ENCODE results near the gene RCSD1.

The RCSD1 gene

DNA sequence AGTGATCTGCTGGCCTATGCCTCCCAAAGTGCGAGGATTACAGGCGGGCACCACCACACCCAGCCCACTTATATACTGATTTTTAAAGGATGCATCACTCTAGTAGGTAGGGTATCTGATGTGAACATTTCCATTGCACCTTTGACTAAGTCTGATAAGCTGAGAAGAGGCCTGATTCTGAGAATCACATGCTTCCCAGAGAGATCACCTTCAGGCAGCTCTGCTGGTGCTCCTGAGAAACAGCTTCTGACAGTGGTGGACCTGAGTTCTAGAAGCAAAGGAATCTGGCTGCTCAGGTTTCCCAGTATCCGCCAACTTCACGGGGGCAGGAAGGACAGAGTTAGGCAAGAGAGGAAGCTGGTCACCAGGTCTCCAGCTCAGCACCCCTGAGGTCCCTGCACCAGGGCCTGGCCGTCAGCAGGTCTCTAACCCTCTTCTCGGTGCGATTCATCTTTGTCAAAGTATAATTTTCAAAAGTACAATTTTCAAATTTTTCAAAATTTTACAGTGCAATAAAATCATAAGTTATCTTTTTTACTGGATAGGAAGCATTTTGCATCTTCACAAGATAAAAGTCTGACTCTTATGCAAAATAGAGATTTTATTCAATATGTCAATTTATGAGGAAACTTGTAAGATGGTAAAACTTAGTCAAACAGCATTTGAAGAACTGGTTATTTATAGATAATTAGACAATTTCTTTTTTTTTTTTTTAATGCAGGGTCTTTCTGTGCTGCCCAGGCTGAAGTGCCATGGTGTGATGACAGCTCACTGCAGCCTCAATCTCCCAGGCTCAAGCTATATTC lies 65.9 kb downstream of the RCSD1 start:
- no peak for DNase-seq

DNA sequence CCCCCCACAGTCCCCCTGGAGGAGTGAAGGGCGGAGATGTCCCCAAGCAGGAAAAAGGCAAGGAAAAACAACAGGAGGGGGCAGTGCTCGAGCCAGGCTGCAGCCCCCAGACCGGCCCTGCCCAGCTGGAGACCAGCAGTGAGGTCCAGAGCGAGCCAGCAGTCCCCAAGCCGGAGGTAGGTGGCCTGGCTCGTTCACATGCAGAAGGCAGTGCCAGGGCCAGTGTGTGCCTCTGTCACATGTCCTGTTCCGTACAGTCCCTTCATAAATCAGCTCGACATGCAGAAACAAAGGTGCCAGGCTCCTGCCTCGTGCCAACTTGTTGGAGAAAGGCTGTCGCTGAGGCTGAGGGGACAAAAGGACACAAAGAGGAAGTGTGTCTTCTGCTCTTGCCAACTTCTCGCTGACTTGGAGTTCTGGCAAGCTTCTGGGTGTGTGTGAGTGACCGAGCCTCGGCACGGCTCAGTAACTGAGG lies 67.7 kb downstream of the RCSD1 start:
- no peak for DNase-seq

DNA sequence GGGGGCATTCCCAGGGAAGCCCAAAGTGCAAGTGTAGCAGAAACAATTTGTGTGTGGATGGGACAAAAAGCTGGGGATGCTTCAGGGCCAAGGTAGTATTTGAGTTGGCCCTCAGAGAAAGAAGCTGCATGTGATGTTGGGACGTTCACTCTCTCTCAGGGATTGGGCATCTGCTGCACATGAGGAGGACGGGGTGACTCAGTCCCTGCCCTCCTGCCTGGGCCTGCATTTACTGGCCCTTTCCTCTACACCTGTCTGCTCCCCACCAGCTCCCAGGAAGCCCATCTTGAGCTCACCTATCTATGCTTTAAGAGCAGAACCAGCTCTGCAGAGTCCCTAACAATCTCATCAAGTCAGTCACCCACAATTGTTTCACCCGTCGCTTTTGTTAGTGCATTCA lies 68.3 kb downstream of the RCSD1 start:
- no peak for DNase-seq

DNA sequence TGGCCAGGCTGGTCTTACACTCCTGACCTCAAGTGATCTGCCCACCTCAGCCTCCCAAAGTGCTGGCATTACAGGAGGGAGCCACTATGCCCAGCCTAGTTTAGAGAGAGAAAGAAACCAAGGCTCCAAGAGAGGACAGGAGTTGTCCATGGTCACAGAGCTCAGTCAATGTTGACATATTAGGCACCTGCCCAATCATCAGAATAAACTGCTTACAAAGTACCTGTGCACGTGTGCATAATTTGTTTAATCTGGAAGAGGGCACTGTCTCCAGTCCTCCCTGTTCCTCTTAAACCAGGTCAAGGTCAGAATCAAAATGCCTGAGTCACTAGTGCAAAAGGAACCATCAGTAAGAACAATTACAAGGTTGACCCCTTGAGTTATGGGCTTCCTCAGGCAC lies 71.5 kb downstream of the RCSD1 start:
- no peak for DNase-seq

DNA sequence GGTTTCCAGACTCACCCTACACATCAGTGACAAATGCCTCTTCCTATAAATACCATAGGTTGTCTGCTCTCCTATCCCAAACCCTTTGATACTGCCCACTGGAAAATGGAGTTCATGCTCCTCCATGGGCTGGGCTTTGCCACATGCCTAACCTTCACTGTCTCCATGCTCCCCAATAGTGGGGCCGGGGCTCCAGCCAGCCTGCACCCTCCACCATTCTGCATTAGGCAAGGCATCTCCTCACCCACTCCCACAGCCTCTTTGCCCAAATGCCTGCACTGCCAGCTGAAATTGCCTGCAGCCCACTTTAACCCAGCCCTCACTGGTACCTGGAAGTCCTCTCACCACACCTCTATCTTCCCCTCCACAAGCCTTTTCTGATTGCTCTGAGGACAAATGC lies 73.5 kb downstream of the RCSD1 start:
- no peak for DNase-seq

DNA sequence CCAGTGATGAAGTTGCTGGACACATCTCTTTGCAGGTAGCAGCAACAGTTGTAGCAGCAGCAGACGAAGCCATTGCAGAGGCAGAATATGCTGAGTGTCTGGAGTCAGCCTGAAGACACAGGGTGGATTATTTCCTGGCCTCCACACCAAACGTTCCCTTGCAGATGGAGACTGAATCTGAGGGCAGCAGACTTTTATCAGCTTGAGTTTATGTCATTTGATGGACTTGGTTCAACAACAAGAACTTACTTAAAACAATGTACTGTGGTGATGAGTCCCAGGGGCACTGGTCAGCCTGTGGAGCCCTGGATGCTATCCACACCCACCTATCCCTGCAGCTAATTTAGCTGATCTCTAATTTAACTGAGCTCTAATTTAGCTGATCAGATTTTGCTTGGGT lies 74.7 kb downstream of the RCSD1 start:
- DNase-seq: no peak

DNA sequence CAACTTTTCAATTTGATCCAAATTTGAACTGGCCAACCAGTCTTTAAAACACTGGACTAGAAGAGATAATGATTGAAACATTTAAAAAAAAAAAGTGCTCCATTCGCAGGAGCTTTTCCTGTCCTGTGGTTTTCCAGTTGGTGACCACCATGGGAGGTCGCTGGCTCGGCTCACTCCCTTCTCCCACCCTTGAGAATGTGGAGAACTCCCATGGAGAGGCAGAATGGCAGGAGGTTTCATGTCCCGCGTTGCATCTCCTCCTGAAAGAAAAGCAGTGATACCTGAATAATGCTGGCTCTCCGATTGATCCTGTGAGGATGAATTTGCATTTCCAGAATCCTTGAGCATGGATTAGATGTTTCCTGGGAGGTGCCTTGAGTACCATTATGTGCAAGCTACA lies 75.2 kb downstream of the RCSD1 start:
- DNase-seq: no peak

DNA sequence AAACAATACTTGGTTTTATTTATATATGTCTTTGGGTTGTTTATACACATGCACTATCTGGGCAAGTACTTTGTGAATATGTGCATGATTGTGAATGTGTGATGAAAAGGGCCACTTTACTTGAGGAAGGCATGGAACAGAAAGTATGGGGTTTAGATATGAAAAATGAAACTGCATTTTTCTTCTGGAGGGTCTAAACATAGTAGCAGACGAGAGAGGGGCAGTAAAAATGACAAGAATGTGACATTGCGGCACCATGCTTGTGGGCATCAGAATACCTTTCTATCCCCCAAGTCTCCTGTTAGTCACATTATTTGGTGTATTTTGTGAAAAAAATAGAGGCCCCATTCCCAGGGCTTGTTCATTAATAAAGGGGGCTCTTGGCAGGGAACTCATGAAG lies 76.3 kb downstream of the RCSD1 start:
- DNase-seq: no peak

DNA sequence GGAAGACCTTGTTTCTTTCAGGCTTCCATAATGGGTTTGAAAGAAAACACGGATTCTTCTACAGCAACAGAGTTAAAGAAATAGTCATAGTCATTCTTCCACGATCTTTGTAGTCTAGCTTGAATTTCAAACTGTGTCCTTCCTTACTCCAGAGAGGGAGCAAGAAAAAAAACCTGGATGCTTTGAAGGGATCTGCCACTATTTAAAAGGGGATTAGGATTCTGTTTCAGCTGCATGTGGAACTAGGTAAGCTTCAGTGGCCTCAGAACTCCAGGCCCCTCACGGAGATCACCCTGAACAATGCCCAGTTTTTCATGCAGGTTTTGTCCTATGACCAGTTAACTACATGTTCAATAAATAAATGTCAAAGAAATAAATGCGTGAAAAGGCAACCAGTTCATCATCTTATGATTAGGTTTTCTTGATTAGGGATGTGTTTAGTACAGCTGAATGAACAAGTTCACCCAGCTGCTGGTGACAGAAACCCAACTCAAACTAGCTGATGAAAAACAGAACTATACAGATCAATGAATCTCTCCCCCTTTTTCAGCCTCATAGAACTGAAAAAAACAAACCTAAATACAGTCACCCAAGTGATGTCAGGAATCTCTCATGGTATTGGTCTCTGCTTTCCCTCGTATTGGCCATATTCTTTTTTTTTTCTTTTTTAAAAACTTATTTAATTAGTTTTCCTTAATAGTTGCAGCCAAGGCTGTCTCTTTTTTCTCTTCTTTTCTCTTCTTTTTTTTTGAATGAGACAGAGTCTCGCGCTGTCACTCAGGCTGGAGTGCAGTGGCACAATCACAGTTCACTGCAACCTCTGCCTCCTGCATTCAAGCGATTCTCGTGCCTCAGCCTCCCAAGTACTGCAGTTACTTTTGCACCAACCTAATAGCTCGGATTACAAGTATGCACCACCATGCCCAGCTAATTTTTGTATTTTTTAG lies 77.2 kb downstream of the RCSD1 start:
- DNase-seq: no peak

DNA sequence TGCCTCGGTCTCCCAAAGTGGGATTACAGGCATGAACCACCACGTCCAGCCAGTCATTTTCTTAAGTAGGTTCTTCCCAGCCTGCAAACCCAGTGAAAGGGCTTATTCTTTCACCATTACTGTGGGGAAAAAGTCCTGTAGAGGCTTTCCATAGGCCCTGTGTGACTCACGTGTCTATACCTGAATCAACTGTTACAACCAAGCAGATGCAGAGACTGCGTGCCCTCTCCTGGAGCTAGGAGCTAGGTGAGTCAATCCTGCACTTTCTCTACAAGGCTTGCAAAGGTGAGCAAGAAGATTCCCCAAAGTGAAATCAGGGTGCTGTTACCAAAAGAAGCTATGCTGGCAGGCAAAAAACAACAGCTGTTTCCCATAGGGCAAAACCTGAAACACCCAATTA lies 77.9 kb downstream of the RCSD1 start:
- no peak for DNase-seq

DNA sequence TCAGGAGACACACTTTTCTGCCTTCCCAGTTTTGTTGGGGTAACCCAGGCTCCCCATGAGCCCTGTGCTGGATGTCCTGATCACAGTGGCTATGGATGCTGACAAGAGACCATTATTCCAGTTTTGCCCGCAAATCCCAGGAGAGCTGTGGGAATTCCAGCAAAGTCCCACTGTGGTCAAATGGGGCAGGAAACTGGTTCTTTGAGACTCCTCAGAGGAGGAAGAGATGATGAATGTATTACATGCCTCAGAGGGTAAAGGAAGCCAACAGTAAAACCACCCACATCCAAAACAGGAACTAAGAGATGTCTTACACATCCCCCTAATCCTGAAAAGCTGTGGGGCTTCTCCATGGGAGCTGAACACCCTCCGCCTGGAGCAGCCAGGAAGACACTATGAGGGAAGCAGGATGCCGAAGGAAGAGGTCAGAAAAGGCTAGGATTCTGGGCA lies 78.9 kb downstream of the RCSD1 start:
- no peak for DNase-seq

DNA sequence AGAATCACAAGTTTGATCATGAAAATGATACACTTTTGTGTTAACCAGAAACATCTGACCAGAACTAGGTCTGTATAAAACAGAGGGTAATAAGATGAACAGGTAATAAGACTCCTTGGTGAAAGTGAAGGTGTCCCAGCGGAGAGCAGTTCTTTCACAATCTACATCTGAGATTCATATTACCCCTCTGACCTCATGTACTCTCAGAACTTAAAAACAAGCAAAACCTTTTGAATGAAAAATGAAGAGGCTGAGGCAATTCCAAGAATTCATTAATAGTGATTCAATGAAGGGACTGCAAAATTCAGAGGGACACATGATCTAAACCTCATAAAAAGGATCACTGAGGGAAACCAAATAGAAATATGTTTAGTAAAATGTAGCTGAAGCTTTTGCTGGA lies 80.8 kb downstream of the RCSD1 start:
- DNase-seq: no peak

DNA sequence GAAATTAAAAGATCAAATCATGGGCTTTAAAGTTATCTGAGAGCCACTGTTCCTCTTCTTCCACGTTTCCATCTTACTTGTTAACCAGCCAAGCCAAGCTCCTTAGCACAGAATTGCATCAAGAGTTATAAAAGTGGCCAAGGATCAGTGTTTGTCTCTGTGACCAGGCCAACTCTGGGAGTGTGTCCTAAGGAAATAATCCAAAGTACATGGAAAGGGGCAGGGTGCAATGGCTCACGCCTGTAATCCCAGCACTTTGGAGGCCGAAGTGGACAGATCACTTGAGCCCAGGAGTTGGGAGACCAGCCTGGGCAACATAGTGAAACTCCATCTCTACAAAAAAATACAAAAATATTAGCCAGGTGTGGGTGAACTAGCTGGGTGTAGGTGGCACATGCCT lies 81.8 kb downstream of the RCSD1 start:
- DNase-seq: no peak

DNA sequence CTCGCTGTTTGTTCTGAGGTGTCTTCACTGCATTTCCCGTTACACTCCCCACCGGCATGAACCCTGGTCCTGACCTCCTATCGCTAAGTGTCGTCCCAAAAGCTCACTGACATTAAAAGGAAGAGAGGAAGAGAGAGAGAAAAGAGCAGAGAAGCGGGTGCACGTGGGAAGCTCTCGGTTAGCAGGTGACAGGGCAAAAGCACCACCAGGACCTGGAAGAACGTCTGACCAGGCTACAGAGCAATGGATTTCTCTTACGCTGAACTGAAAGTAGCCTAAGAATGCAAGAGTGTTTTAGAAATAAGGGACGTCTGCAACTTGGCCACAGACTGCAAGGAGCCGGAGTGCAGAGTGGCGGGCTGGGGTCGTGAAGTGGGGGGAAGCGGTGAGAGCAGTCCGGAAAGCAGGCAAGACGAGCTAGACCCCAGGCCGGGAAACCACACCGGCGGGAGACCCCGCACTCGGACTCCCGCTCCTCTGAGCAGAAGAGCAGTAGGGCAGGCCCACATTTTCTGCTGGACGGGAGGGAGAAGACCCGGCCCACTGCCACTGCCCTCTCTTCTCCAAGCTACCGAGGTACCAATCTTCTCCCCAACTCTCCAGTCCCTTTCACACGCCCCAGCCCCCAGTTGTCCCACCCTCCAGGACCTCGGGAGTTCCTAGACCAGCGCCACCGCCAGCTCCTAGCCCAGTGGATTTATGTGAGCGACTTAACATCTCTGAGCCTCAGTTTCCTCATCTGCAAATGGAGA lies 83.5 kb downstream of the RCSD1 start:
- DNase-seq: no peak

DNA sequence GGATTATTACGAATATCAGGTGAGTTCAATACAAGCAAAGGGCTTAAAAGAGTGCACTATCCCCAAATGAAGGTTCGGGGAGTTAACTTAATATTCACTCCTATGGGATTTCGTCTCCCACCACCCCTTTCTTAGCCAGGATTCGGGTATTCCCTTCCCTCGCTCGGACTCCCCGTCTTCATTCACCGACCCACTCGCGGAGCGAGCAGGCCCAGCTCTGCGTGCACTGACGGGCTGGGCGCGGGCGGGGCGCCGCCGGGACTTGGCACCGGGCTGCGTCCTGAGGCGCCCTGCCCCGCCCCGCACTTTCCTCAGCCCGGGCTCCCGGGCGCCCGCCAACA lies 84.0 kb downstream of the RCSD1 start:
- DNase-seq: peak; percentile 66

DNA sequence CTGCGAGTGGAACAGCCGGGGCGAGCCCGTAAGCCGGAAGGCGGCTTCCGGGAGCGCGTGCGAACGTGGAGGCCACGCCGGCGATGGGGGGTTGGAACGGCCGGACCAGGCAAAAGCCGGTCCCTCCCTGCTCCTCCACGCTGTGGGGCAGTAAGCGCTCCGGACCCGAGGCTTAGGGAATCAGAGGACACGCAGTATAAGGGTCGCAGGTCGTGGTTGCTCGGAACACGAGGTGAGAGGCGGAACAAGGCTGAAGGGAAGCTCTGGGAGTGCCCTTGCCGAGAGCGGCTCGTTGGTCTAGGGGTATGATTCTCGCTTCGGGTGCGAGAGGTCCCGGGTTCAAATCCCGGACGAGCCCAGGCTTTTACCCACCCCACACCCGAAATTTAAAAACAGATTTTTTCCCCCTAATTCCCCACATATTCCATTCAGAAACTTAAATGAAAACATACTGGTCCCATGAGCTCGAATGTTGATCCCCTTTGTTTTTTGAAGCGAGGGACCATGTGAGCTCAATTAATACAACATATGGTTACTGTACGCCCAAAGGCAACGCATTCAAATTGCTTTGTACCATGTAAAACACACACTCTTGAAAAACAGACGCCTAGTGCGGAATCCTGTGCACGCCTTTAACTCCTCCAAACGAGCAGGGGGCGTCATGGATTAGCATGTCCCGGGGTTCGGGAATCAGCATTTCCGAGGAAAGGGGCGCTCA lies 84.6 kb downstream of the RCSD1 start:
- peak; percentile 57 for DNase-seq

DNA sequence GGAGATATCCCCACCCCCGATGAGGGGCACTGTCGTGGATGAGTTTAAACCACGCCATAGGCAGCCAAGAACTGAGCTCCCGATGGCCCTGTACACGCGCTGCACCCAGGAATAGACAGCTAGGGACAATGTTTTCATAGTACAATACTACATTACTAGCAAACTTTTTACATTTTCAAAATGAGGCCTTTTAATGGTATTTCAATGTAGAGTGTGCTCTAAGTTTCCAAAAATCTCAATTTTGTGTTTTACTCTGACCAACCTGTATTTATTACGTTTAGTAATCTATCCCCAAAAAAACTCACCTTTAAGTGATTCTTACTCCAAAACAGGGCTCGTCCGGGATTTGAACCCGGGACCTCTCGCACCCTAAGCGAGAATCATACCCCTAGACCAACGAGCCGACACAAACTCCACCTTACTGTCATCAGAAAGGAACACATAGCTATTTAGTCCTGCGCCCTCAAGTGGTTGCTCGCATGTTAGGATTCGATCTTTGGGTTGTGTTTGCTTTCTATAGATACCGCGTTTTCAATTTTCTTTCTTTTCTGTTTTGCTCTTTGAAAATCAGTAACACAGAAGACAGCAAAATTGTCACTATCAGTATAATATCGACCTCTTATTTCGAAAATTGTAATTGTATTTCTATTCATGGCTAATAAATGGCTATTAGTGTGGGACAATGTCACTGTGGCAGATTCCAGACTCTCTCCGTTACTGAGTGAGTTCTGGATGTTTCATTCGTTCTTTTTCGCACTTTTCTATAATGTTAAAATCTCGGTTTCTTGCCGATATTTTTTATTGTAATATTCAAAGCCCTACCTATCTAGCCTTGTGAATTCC lies 85.3 kb downstream of the RCSD1 start:
- DNase-seq: peak; percentile 68

DNA sequence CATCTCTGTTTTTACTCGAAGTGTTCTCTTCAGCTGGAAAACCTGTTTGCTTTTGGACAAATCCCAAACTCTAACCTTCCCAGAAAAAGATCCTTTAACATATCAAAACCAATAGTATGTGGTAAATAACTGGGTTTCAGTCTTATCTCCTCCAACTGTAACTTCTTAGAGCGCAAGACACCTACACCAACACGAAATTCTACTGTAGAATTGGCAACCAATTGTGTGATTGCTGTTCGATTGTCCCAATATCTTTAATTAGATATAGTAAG lies 85.9 kb downstream of the RCSD1 start:
- DNase-seq: no peak

DNA sequence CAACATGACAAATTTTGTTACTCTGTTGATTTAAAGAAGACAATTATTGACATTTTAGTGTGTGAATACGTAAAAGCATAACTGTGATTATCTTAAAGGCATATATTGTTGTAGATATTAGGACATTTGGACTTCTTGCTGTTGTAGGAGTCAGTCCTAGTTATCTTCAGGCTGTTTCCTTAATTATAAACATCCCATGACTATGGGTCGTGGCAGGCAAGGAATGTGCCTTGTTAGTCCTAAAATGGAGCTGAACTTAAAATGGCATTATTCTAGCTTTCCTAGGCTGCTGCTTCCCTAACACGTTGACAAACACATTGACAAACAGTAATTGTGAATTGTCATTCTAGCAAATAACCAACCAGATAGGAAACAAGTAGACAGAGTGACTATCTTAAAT lies 87.3 kb downstream of the RCSD1 start:
- DNase-seq: no peak

DNA sequence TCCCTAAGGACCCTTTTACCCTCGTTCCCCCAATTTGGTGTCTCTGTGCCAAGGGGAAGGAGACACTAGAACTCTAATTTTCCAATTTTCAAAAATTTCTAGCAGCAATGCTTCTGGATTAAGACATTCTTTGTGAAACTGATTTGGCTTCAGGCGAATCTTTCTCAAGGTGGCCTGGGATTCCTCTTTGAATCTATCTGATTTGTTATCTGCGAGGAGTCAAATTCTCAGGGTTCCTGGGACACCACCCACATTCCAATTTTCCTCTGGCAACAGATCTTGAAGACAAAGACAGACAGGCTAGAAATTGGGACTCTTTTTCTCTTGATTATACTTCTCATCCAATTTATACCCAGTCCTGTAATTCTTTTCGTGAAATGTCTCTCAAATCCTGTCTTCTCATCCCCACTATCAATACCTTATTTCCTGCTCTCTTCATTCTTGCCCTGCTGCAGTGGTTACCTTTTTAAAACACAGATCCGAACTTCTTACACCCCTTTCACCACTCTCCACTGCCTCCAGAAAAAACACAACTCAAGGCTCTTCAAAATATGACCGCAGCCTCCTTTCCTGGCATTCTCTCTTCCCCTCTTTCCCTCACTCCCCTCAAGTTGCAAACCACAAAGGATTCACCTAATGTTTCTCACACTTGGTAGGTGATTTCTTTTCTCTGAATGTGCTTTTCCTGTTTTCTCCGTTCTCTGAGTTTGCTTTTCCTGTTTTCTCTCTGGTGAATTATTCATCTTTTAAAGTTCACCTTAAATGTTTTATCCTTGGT lies 89.1 kb downstream of the RCSD1 start:
- DNase-seq: peak; percentile 63

Data from NCI-H226 (cell line).